MM.1S (cell line): ENCODE measurements around the gene IL17D.

ENCODE experiments used
- DNase-seq: peaks from one replicate; pipeline ENCODE4 v3.0.0-alpha.2; 2015
- H2AFZ ChIP-seq: fragments of 300-600 bp; sonication (generic); 2 replicates; pipeline ENCODE4 v1.6.0; 2016; ENCODE audit warnings: antibody characterized with exemption, low read length
- H3F3A ChIP-seq: fragments of 300-600 bp; sonication (generic); 2 replicates; pipeline ENCODE4 v1.6.1; 2016; ENCODE audit warnings: mild to moderate bottlenecking, antibody characterized with exemption, low read length, moderate library complexity, mixed read lengths; ENCODE audit not compliant: insufficient read depth
- H3K27ac ChIP-seq: fragments of 300-600 bp; sonication (generic); 2 replicates; pipeline ENCODE4 v1.5.1; 2016; ENCODE audit warnings: mild to moderate bottlenecking, low read length
- H3K27me3 ChIP-seq: fragments of 300-600 bp; sonication (generic); replicated peaks from 2 replicates; pipeline ENCODE4 v1.6.0; 2016; ENCODE audit warnings: low read length; ENCODE audit not compliant: insufficient read depth
- H3K36me3 ChIP-seq: fragments of 300-600 bp; sonication (generic); replicated peaks from 2 replicates; pipeline ENCODE4 v1.6.1; 2016; ENCODE audit warnings: mild to moderate bottlenecking, low read length, mixed read lengths; ENCODE audit not compliant: insufficient read depth
- H3K4me1 ChIP-seq: fragments of 300-600 bp; sonication (generic); 2 replicates; pipeline ENCODE4 v1.6.1; 2016; ENCODE audit warnings: low read length, mixed read lengths
- H3K4me2 ChIP-seq: fragments of 300-600 bp; sonication (generic); 2 replicates; pipeline ENCODE4 v1.6.0; 2016; ENCODE audit warnings: low read depth, low read length
- H3K4me3 ChIP-seq: fragments of 300-600 bp; sonication (generic); 2 replicates; pipeline ENCODE4 v1.5.1; 2016; ENCODE audit warnings: low read length, mixed read lengths
- H3K79me2 ChIP-seq: fragments of 300-600 bp; sonication (generic); 2 replicates; pipeline ENCODE4 v1.6.1; 2016; ENCODE audit warnings: mixed run types, low read length, mixed read lengths
- H3K9ac ChIP-seq: fragments of 300-600 bp; sonication (generic); 2 replicates; pipeline ENCODE4 v1.6.1; 2016; ENCODE audit warnings: low read length, mixed read lengths
- H3K9me2 ChIP-seq: fragments of 300-600 bp; sonication (generic); replicated peaks from 2 replicates; pipeline ENCODE4 v1.6.1; 2016; ENCODE audit warnings: mild to moderate bottlenecking, low read length, mixed read lengths; ENCODE audit not compliant: insufficient read depth
- H3K9me3 ChIP-seq: fragments of 300-600 bp; sonication (generic); replicated peaks from 2 replicates; pipeline ENCODE4 v1.6.1; 2016; ENCODE audit warnings: mild to moderate bottlenecking, low read length, mixed read lengths; ENCODE audit not compliant: insufficient read depth
- H4K20me1 ChIP-seq: fragments of 300-600 bp; sonication (generic); 2 replicates; pipeline ENCODE4 v1.6.1; 2016; ENCODE audit warnings: mild to moderate bottlenecking, low read length, moderate library complexity, mixed read lengths; ENCODE audit not compliant: insufficient read depth
- CTCF ChIP-seq: fragments of 300-600 bp; sonication (generic); IDR thresholded peaks from 2 replicates; pipeline ENCODE4 v1.5.1; 2016; ENCODE audit warnings: antibody characterized with exemption, low read length, mixed read lengths
- EZH2 ChIP-seq: fragments of 300-600 bp; sonication (generic); optimal IDR thresholded peaks from 2 replicates; pipeline ENCODE3; 2017; ENCODE audit warnings: low read depth, mild to moderate bottlenecking, antibody characterized with exemption, low read length, mixed read lengths
- EZH2phosphoT487 ChIP-seq: fragments of 300-600 bp; sonication (generic); IDR thresholded peaks from 2 replicates; pipeline ENCODE4 v1.6.1; 2018; ENCODE audit warnings: antibody characterized with exemption, low read length

IL17D gene

GRCh38 chr13:20728579-20729311, 25.2 kb downstream of the IL17D start:
- Histone ChIP-seq H3K27ac (no peak overlapping the region), H2AFZ (no peak overlapping the region), H3K36me3 (no peaks in the 10 kb centered on the region), H3K4me3 (no peak overlapping the region), H3K27me3 (no peaks in the 10 kb centered on the region), H3K4me1 (no peaks in the 10 kb centered on the region), H3K4me2 (no peak overlapping the region), H3K79me2 (no peaks in the 10 kb centered on the region), H3F3A (no peaks in the 10 kb centered on the region), H4K20me1 (no peaks in the 10 kb centered on the region), H3K9me2 (no peaks in the 10 kb centered on the region), H3K9ac (no peak overlapping the region), H3K9me3 (no peaks in the 10 kb centered on the region)
- DNase-seq, result no peak
- no peak for TF ChIP-seq EZH2
- no peak for TF ChIP-seq EZH2phosphoT487
- no peak for TF ChIP-seq CTCF

DNA sequence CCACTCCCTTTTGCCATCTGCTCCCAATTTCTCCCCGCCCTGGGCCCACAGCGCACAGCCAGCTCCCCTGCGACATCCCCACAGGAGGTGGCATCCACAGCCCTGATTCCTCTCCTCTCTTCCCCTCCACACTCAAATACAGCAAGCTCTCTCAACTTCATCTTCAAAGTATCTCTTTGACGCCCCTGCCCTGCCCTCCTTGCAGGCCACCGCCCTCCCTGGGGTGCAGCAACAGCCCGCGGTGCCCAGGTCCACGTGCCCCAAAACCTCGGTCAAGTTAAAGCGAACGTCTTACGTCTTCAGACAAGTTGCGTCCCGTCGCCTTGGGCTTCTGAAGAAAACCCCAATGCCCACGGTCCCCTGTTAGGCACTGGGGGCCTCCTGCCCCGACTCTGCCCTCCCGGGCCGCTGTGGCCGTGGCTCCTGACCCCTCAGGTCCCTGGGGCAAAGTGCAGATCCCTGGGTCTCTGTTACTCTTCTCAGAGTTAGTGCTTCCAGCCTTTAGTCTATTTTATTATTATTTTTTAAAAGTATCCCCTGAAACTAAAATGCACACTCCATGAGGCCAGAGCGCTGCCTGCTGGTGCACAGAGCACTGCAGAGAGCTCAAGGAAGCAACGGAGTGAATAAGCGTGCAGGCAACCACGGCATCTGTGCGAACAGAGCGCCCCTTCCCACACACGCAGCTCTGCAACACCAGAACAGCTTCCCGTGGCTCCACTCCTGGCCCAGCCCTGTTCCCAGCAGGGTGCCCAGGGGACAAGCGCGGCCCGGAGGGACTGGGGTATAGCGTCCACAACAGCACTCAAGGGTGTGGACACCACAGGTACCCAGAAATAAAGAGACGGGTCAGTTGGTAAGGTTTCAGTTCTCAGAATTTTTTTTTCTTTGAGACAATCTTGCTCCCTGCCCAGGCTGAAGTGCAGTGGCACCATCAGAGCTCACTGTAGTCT, 26.4 kb downstream of the IL17D start:
- Histone ChIP-seq H2AFZ (no peak overlapping the region), H3K27me3 (no peaks in the 10 kb centered on the region), H4K20me1 (no peaks in the 10 kb centered on the region), H3F3A (no peaks in the 10 kb centered on the region), H3K4me3 (no peak overlapping the region), H3K9ac (no peak overlapping the region), H3K4me2 (no peak overlapping the region), H3K36me3 (no peaks in the 10 kb centered on the region), H3K9me2 (no peaks in the 10 kb centered on the region), H3K9me3 (no peaks in the 10 kb centered on the region), H3K27ac (no peak overlapping the region), H3K4me1 (no peaks in the 10 kb centered on the region), H3K79me2 (no peaks in the 10 kb centered on the region)
- TF ChIP-seq EZH2 (no peak), EZH2phosphoT487 (no peak), CTCF (no peak)
- DNase-seq, result no peak

GRCh38 chr13:20738616-20739015, 35.1 kb downstream of the IL17D start:
- Histone ChIP-seq H3K27ac (no peak overlapping the region), H3K9ac (no peak overlapping the region), H3F3A (no peaks in the 10 kb centered on the region), H3K4me1 (no peaks in the 10 kb centered on the region), H3K79me2 (no peaks in the 10 kb centered on the region), H3K4me2 (no peak overlapping the region), H3K4me3 (no peak overlapping the region), H2AFZ (no peak overlapping the region), H3K36me3 (no peaks in the 10 kb centered on the region), H4K20me1 (no peaks in the 10 kb centered on the region), H3K27me3 (no peaks in the 10 kb centered on the region), H3K9me2 (no peaks in the 10 kb centered on the region), H3K9me3 (no peaks in the 10 kb centered on the region)
- TF ChIP-seq CTCF, result no peak
- no peak for TF ChIP-seq EZH2
- no peak for TF ChIP-seq EZH2phosphoT487
- no peak for DNase-seq
